AG10803 (cell line): Measurements from ENCODE around the gene CCL26.
"Not testable (repeated sequence)": the region's sequence is repeated elsewhere in the genome, so short reads cannot be mapped to it uniquely, and the experiment has no call there.

Source experiments
- DNase-seq: peaks from one replicate; pipeline ENCODE4 v3.0.0; 2010; ENCODE audit warnings: low read depth
- H3K4me3 ChIP-seq: 2 replicates; pipeline ENCODE4 v1.5.1; 2011; ENCODE audit warnings: mild to moderate bottlenecking, low read length, control low read depth
- TF ChIP-seq, protein P1 (sequence below): conservative IDR thresholded peaks from 2 replicates; pipeline ENCODE4 v1.5.1; 2011; ENCODE audit warnings: mild to moderate bottlenecking, low read length, control low read depth, inconsistent platforms

The CCL26 gene

GRCh38 chr7:75723444-75723843 is 48.6 kb downstream of the CCL26 start:
- TF ChIP-seq, protein P1, sequence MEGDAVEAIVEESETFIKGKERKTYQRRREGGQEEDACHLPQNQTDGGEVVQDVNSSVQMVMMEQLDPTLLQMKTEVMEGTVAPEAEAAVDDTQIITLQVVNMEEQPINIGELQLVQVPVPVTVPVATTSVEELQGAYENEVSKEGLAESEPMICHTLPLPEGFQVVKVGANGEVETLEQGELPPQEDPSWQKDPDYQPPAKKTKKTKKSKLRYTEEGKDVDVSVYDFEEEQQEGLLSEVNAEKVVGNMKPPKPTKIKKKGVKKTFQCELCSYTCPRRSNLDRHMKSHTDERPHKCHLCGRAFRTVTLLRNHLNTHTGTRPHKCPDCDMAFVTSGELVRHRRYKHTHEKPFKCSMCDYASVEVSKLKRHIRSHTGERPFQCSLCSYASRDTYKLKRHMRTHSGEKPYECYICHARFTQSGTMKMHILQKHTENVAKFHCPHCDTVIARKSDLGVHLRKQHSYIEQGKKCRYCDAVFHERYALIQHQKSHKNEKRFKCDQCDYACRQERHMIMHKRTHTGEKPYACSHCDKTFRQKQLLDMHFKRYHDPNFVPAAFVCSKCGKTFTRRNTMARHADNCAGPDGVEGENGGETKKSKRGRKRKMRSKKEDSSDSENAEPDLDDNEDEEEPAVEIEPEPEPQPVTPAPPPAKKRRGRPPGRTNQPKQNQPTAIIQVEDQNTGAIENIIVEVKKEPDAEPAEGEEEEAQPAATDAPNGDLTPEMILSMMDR, result no peak
- no peak for DNase-seq
- H3K4me3 ChIP-seq, result no peak overlapping the region

GRCh38 chr7:75722373-75722772 is 49.6 kb downstream of the CCL26 start:
- TF ChIP-seq, protein P1, result no peak
- no peak for DNase-seq
- H3K4me3 ChIP-seq, result no peak overlapping the region

DNA sequence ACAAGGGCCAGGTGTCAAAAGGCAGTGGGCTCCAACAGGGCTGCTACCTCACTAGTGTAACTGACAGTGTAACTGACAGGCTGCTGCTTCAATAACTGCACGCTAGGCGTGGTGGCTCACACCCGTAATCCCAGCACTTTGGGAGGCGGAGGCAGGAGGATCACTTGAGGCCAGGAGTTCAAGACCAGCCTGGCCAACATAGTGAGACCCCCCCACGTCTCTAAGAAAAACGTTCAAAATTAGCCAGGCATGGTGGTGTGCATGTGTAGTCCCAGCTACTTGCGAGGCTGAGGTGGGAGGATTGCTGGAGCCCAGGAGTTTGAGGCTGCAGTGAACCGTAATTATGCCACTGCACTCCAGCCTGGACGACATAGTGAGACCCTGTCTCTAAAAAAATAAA is 50.1 kb downstream of the CCL26 start:
- not testable (repeated sequence) for DNase-seq, H3K4me3 ChIP-seq

DNA sequence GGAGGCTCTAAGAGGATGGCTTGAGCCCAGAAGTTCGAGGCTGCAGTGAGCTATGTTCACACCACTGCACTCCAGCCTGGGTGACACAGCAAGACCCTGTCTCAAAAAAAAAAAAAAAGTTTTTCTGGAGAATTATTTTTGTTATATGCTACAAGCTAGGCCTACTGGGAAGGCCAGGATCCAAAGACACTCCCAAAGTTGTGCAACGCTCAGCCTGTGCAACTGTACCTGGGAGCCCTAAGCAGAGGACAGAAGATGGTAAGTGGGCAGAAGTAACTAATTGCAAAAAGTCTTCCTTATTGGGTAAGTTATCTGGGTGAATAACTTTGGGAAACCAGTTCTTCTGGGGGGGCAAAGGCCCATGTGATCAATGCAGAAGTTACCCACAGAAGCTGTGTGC is 50.6 kb downstream of the CCL26 start:
- TF ChIP-seq, protein P1, result no peak
- H3K4me3 ChIP-seq, result no peak overlapping the region
- DNase-seq, result no peak

- TF ChIP-seq, protein P1, result no peak
- DNase-seq, result no peak
- no peak overlapping the region for H3K4me3 ChIP-seq
Measured at GRCh38 chr7:75719626-75720025, 52.4 kb downstream of the CCL26 start.
